ENCODE data around the gene ZNF324.

The ZNF324 gene

GRCh38 chr19:58479303-58479702 is 12.4 kb downstream of the ZNF324 start:
- no peak for DNase-seq (ENCODE audit: low read depth)
- H3K4me3 ChIP-seq (ENCODE audit: control insufficient read depth, low read depth, low read length), result no peak overlapping the region
- TF ChIP-seq, protein P1, sequence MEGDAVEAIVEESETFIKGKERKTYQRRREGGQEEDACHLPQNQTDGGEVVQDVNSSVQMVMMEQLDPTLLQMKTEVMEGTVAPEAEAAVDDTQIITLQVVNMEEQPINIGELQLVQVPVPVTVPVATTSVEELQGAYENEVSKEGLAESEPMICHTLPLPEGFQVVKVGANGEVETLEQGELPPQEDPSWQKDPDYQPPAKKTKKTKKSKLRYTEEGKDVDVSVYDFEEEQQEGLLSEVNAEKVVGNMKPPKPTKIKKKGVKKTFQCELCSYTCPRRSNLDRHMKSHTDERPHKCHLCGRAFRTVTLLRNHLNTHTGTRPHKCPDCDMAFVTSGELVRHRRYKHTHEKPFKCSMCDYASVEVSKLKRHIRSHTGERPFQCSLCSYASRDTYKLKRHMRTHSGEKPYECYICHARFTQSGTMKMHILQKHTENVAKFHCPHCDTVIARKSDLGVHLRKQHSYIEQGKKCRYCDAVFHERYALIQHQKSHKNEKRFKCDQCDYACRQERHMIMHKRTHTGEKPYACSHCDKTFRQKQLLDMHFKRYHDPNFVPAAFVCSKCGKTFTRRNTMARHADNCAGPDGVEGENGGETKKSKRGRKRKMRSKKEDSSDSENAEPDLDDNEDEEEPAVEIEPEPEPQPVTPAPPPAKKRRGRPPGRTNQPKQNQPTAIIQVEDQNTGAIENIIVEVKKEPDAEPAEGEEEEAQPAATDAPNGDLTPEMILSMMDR (conservative IDR thresholded peaks at IDR 0.05; ENCODE audit: control insufficient read depth, insufficient read depth, low read depth, low read length), result no peak

DNA sequence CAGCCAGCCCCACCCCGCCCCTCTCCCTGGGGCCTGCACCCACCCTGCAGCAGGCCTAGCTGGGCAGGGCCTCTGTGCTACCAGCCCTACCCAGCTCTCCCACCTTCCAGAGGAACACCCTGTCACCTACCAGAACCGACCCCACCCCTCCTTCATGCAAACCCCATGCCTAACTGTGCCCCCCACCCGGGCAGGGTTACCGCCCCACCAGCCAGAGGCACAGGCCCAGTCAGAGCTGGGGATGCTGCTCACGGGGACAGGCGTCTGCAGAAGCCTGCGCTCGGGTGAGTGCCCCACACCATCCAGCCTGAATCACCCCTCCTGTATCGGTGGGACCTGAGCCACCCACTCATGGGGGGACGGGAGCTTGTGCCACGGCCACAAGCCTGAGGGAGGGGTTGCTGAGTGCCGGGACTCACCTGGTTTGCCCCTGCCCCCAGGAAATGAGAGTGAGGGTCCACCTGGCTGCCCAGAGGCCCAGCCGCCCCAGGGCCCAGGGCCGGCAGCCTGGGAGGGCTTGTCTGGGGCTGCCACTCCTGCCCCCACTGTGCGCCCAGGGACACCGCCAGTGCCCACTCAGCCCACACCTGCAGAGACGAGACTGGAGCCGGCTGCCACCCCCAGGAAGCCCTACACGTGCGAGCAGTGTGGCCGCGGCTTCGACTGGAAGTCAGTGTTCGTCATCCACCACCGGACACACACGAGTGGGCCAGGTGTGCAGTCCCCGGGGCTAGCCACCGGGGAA is 13.0 kb downstream of the ZNF324 start:
- DNase-seq (ENCODE audit: low read depth), result no peak
- TF ChIP-seq, protein P1 (conservative IDR thresholded peaks at IDR 0.05; ENCODE audit: control insufficient read depth, insufficient read depth, low read depth, low read length), result no peak
- no peak overlapping the region for H3K4me3 ChIP-seq (ENCODE audit: control insufficient read depth, low read depth, low read length)

DNA sequence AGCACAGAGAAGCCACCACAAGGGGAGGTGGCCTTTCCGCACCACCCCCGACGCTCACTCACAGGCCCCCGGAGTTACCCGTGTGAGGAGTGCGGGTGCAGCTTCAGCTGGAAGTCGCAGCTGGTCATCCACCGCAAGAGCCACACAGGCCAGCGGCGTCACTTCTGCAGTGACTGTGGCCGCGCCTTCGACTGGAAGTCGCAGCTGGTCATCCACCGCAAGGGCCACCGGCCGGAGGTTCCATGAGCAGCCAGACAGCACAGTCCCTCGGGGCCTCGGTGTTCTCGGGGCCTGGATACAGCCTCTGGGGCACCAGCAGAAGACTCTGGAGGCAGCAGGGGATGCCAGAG is 13.6 kb downstream of the ZNF324 start:
- H3K4me3 ChIP-seq (ENCODE audit: control insufficient read depth, low read depth, low read length), result no peak overlapping the region
- no peak for DNase-seq (ENCODE audit: low read depth)
- TF ChIP-seq, protein P1 (conservative IDR thresholded peaks at IDR 0.05; ENCODE audit: control insufficient read depth, insufficient read depth, low read depth, low read length), result no peak

- H3K4me3 ChIP-seq (ENCODE audit: control insufficient read depth, low read depth, low read length), result no peak overlapping the region
- TF ChIP-seq, protein P1 (conservative IDR thresholded peaks at IDR 0.05; ENCODE audit: control insufficient read depth, insufficient read depth, low read depth, low read length), result no peak
- no peak for DNase-seq (ENCODE audit: low read depth)
Observed at GRCh38 chr19:58480831-58481230, 14.0 kb downstream of the ZNF324 start.

DNA sequence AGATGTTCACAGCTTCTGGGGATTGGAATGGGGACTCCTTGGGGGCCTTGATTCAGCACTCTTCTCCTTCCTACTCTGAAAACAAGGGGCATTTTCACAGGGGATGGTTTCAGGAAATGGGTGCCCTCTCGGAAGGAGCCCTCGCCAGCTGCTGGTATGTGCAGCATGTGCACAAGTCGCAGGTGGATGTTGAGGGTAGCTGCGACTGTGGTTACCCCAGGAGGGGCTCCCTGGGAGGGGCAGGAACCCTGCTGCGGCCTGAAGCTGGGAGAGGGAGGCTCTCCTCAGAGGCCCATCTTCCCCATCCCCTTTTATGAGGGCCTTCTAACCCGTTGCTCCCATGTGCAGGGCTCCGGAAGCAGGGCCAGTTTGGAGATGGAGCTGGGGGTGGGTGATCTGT is 15.5 kb downstream of the ZNF324 start:
- H3K4me3 ChIP-seq (ENCODE audit: control insufficient read depth, low read depth, low read length), result no peak overlapping the region
- no peak for DNase-seq (ENCODE audit: low read depth)
- TF ChIP-seq, protein P1 (conservative IDR thresholded peaks at IDR 0.05; ENCODE audit: control insufficient read depth, insufficient read depth, low read depth, low read length), result no peak

DNA sequence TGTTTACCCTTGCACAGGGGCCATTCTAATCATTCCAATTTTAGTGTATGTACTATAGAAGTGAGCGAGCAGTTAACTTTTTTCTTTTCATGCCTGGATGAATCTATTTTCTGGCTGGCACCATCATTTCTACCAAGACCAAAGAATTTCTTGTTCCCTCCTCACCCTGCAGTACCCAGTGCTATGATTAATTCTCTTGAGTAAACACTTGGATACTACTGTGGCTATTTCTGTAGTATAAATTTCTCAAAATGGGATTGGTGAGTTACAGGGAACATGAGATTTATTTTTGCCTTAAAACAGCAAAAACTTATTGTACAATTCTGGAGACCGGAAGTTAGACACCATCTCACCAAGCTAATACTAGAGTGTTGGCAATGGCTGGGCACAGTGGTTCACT is 16.9 kb downstream of the ZNF324 start:
- no peak overlapping the region for H3K4me3 ChIP-seq (ENCODE audit: control insufficient read depth, low read depth, low read length)
- no peak for DNase-seq (ENCODE audit: low read depth)
- TF ChIP-seq, protein P1 (conservative IDR thresholded peaks at IDR 0.05; ENCODE audit: control insufficient read depth, insufficient read depth, low read depth, low read length), result no peak

Data from fibroblast of mammary gland (primary cell).